Measurements from ENCODE around the gene BCL11A.

BCL11A gene

GRCh38 chr2:60481257-60481656 is 72.2 kb downstream of the BCL11A start:
- DNase-seq: no peak

DNA sequence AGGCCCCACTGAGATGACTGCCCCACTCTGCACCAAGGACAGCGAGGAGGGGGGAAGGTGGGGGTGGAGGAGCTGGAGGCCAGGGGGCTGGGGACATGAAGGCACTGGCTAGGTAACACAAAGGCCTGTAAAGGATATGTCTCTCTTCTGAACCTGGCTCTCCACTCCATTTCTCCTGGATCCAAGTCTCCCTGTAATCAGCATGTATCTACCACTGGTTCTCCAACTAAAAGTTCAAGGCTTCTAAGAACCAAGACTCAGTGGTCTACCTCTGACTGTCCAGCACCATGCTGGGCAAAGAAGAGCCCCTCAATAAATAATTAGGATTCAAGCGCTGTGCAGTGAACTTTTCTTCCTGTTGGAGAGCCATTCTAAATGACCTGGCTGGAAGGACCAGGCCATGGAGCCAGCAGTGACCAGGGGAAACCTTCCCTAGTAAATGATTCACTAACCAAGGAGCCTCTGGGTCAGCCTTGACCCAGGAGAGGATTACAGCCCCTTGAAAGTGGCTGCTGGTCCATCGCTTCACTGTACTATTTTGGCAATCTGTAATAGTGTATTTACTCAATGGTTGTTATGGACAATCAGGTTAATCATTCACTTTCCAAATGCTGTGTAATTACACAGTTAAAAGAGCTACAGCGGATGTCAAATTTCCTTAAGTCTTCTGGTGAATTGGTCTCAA is 73.2 kb downstream of the BCL11A start:
- DNase-seq: no peak

- no peak for DNase-seq
These were observed 74.0 kb downstream of the BCL11A start for GRCh38 chr2:60479226-60480088.

- no peak for DNase-seq
These were observed 74.8 kb downstream of the BCL11A start for GRCh38 chr2:60478660-60479059.

- DNase-seq: no peak
These were observed 77.1 kb downstream of the BCL11A start for GRCh38 chr2:60476206-60476954.

DNA sequence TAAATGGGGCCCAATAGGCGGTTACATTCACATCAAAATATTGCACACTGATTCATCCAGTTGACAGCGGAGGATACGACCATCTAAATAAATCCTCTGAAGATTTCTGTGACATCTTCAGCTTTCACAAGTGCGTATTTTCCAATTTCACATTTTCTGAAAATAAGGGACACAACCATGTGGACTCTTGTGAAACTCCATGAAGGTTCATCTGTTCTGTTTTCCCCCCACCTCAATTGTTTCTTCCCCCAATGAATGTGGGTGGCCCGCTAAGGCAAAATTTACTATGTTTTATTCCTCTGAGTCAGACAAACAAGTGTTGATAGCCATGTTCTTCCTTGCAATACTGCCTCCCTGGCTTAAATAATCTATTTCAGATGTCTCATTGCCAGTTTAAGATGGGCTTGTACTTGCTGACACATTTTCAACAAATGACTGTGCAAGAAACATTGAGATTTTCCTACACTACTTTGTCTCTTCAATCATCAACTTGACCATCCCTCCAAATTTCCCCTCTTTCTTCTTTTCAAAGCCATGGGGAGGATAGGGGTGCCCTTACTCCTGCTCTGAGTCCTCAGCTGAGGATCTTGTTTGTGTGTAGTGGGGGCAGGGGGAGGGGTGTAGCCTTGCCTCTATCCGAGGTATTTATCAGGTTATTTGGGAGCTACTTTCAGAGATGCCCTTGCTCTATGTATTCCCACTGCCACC is 78.2 kb downstream of the BCL11A start:
- no peak for DNase-seq

DNA sequence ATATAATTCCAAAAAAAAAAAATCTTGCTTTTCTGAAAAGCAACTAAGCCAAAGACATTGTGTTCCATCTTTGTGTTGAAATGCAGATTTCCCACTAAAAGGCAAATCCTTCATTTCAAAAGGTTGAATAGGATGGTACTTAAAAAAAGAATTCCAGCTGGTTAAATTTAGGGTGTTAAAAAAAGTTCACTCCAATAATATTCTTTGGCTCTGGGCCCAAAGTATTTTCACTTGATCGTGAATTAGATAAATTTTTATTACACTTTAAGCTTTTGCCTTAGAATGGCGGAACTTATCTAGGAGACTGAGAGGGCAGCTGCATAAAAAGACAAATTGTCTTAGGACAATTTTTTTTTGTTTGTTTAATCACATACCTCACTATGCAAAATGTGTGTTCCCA is 79.2 kb downstream of the BCL11A start:
- no peak for DNase-seq

DNA sequence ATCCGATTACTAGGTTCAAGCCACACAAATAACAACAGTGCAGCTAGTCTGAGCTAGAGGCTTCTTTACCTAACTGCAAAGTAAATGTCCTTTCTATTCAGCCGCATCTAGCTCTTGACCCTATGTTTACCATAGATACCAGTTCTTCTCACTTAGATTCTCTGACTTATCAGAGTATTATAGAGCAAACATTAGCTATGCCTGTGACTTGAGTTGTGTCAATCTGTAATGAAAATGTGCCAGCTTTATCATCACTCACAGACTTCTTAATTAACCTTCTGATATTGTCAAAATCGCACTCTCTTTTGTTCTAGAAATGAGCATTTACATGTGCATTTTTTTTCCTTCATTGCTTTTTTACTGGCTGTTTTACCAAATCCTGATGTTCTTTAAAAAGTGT is 79.9 kb downstream of the BCL11A start:
- DNase-seq: no peak

- no peak for DNase-seq
These were observed 80.7 kb downstream of the BCL11A start for GRCh38 chr2:60472663-60473289.

- no peak for DNase-seq
These were observed 81.4 kb downstream of the BCL11A start for GRCh38 chr2:60472041-60472440.

DNA sequence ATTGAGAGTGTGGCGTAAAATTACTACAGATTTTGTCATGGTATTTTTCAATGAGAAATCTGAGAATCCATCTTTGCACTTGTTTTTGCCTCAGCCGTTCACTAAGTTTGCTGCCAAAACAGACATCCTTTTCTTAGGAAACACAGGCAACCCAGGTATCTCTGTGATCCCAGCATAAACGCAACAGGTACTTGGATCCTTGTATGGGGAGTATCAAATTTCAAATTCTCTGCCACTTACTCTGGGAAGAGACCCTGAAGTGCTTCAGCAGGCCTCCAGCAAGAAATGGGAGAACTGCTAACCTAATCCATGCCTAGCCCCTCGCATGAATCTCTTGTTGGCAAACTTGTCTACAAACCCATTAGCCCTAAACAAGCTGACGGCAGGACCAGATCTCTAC is 83.1 kb downstream of the BCL11A start:
- DNase-seq: no peak

DNA sequence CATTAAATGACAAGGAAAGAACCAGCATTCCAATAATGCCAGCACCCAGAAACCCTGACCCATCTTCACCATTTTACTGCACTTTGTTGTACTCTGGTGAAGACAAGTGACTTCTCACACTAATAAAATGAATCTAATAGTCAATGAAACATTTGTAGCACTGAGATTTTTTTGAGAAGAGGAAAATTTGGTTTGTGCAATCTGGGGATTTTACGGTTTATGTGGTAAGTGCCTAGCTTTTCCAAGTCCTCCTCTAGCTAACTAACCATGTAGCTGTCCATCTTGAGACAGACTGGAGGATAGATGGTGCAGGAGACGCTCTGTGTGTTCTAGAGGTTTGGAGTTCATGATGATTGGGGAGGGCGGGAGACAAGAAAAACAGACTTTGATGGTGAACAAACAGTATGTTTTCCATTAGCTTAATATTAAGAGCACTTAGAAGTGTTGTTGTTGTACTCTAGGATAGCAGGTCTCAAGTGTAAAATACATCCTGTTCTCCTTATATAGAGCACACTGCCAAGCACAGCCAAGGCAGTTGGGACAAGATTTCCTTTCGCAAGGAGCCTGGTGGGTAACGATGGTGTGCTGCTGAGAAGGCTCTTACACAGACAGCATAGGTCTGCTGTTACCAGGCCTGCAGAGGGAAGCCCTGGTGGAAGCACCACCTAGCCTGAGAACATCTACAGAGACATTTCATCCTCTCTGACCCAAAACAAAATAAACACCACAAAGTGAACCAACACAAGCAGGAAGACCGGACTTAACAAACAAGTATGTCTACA is 83.7 kb downstream of the BCL11A start:
- no peak for DNase-seq

DNA sequence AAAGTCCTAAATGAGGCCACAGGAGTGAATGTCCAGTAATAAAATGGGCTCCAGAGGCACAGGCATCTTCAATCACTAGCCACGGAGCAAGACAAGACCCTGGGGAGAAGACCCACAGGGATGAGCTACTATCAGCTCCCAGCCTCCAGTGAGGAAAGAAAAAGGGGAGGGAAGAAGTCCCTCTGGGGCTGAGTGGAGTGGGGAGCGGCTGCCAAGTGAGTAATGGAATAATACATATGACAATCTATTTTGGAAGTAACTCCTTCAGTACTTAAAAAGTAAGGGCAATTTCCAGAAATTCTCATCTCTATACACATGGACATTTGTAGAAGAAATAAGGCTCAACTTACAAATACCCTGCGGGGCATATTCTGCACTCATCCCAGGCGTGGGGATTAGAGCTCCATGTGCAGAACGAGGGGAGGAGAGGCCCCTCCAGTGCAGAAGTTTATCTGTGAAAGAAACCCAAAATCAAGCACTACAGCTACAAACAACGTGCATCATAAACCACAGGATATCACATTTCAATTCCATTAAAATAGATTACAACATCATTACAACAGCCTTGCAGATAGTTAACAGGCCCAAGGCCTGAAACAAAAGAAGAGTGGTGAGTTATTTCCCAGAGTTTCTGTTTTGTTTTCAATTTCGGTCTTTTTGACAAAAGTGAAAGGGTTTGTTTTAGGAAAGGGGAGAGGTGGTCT is 84.9 kb downstream of the BCL11A start:
- no peak for DNase-seq

GRCh38 chr2:60466161-60466702 is 87.2 kb downstream of the BCL11A start:
- DNase-seq: no peak

DNA sequence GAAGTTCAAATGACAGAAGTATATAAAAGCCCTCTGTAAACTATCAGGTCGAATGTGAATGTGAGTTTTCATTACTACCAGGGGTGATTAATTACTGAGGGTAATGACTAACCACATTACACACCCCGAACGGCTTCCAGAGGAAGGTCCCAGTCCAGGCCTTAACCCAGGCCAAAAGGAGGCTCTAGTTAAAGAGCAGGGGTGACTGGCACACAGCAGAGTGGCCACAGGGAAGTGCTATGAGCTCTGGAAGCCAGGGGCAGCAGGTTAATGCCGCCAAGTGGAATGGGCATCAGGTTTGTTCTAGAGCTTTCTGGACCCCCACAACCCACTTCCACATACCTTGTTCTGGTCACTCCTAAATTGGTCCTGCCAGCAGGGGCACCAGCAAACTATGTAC is 87.7 kb downstream of the BCL11A start:
- DNase-seq: no peak

DNA sequence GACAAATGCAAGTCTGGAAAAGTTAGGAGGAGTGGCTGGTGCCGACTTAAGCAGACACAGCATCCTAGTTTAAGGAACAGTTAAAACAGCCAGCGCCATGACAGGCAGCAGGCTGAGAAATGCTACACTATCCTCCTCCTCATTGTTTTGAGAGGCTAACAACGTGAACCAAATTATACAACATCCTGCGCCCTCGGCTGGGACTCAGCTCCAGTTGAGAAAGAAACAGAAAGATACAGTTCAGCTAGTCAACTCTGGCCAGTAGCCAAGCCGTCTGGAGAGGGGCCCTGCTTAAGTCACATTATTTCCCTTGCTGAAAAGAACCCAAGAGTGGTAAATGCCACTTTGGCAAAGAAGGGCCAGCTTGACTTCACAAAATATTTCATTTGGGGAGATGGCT is 90.2 kb downstream of the BCL11A start:
- DNase-seq: no peak

GRCh38 chr2:60461421-60462108 is 91.9 kb downstream of the BCL11A start:
- DNase-seq: no peak

GRCh38 chr2:60460577-60461420 is 92.7 kb downstream of the BCL11A start:
- DNase-seq: no peak

- no peak for DNase-seq
These were observed 93.6 kb downstream of the BCL11A start for GRCh38 chr2:60459851-60460250.
